ENCODE data around the gene UNC80.

UNC80 gene

DNA sequence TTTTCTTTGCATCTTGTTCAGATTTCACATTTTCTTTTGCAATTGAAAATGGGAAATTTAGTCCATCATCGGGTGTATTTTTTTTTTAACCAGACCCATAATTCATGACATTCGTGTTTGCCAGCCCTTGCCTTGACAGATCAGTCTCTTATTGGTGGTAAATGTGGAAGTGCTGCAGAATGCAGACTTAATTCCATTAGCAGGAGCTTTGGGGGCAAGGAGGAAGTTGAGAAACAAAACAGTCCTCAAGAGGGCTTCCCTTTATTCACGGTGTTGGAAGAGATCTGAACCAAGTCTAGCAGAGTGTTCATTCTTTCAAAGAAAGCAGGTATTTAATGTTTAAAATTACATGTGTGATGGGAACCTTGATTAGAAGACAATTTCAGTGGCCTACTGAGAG lies 214.2 kb downstream of the UNC80 start:
- H3K27me3 ChIP-seq (ENCODE audit: insufficient read depth, poor library complexity, severe bottlenecking), result no peaks in the 10 kb centered on the region
- H3K9me3 ChIP-seq (ENCODE audit: severe bottlenecking), result no peaks in the 10 kb centered on the region
- DNase-seq (ENCODE audit: low spot score) (no peak), ATAC-seq (ENCODE audit: low read depth) (no peak)
- H3K27ac ChIP-seq (ENCODE audit: poor library complexity, severe bottlenecking), result no peak overlapping the region
- no peaks in the 10 kb centered on the region for H3K4me1 ChIP-seq (ENCODE audit: insufficient read depth, poor library complexity, severe bottlenecking)
- H3K4me3 ChIP-seq (ENCODE audit: severe bottlenecking), result no peak overlapping the region
- TF ChIP-seq, protein P1, sequence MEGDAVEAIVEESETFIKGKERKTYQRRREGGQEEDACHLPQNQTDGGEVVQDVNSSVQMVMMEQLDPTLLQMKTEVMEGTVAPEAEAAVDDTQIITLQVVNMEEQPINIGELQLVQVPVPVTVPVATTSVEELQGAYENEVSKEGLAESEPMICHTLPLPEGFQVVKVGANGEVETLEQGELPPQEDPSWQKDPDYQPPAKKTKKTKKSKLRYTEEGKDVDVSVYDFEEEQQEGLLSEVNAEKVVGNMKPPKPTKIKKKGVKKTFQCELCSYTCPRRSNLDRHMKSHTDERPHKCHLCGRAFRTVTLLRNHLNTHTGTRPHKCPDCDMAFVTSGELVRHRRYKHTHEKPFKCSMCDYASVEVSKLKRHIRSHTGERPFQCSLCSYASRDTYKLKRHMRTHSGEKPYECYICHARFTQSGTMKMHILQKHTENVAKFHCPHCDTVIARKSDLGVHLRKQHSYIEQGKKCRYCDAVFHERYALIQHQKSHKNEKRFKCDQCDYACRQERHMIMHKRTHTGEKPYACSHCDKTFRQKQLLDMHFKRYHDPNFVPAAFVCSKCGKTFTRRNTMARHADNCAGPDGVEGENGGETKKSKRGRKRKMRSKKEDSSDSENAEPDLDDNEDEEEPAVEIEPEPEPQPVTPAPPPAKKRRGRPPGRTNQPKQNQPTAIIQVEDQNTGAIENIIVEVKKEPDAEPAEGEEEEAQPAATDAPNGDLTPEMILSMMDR (IDR thresholded peaks at IDR 0.05; ENCODE audit: poor library complexity, severe bottlenecking), result no peak
- H3K36me3 ChIP-seq (ENCODE audit: low read depth), result no peaks in the 10 kb centered on the region

DNA sequence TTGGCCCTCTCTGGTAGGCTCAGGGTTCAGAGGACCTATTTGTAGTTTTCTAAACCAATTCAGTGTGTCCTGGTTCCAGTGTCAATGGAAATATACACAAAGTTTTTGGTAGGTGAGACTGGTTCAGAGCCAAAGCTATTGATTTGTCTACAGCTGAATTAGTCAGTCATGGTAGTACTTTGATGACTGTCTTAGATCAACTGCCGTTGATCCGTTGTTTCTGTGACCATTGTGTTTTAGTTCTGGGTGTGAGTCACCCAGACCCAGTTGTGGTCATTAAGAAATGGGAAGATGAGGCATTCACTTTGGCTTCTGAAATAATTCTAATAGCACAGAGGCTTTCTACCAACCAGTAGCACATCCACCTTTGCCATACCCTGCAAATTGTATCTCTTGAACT lies 214.8 kb downstream of the UNC80 start:
- Histone ChIP-seq H3K9me3 (ENCODE audit: severe bottlenecking) (no peaks in the 10 kb centered on the region), H3K27me3 (ENCODE audit: insufficient read depth, poor library complexity, severe bottlenecking) (no peaks in the 10 kb centered on the region), H3K4me3 (ENCODE audit: severe bottlenecking) (no peak overlapping the region), H3K36me3 (ENCODE audit: low read depth) (no peaks in the 10 kb centered on the region), H3K27ac (ENCODE audit: poor library complexity, severe bottlenecking) (no peak overlapping the region), H3K4me1 (ENCODE audit: insufficient read depth, poor library complexity, severe bottlenecking) (no peaks in the 10 kb centered on the region)
- TF ChIP-seq, protein P1 (IDR thresholded peaks at IDR 0.05; ENCODE audit: poor library complexity, severe bottlenecking), result no peak
- no peak for DNase-seq (ENCODE audit: low spot score)
- no peak for ATAC-seq (ENCODE audit: low read depth)

DNA sequence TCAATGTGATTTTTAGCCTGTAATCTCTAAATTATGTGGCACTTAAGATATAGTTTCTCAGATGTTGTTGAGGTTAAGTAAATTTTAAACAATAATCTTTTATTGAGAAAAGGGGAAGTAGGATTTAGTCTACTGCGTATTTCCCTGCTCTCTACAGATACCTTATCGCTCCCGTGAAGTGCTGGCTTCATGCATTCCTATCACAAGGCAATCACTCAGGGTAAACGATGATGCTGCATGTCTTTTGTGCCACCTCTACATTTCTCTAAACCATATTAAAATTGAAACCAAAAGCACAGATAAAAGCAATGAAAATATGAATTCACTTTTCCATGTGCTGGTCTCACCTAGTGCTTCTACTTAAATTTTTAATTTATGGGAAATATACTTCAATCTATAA lies 216.4 kb downstream of the UNC80 start:
- no peak for ATAC-seq (ENCODE audit: low read depth)

DNA sequence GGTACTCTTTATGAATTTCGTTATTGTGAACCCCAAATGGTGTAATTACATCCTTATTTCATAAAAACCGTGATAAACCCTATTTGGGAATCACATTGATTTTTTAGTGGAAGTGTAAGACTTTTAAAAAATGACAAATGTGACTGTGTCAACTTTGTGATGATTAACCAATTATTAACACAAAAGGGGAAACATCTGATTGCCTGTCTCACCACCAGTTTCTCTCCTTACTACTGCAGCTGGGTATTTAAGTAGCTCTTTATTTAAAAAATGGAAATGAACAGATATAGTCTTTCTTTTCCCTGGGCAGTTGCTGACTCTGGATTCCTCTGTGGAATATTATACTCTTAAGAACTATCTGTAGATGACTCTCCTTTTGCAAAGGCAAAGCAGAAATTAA lies 219.2 kb downstream of the UNC80 start:
- TF ChIP-seq, protein P1 (IDR thresholded peaks at IDR 0.05; ENCODE audit: poor library complexity, severe bottlenecking), result no peak
- DNase-seq (ENCODE audit: low spot score), result no peak
- no peak for ATAC-seq (ENCODE audit: low read depth)
- Histone ChIP-seq H3K27me3 (ENCODE audit: insufficient read depth, poor library complexity, severe bottlenecking) (no peaks in the 10 kb centered on the region), H3K4me1 (ENCODE audit: insufficient read depth, poor library complexity, severe bottlenecking) (no peaks in the 10 kb centered on the region), H3K27ac (ENCODE audit: poor library complexity, severe bottlenecking) (no peak overlapping the region), H3K36me3 (ENCODE audit: low read depth) (no peaks in the 10 kb centered on the region), H3K9me3 (ENCODE audit: severe bottlenecking) (no peaks in the 10 kb centered on the region), H3K4me3 (ENCODE audit: severe bottlenecking) (no peak overlapping the region)

More for the DNA sequence above, 216.4 kb downstream of the UNC80 start:
- Histone ChIP-seq H3K36me3 (ENCODE audit: low read depth) (no peaks in the 10 kb centered on the region), H3K27ac (ENCODE audit: poor library complexity, severe bottlenecking) (no peak overlapping the region), H3K4me3 (ENCODE audit: severe bottlenecking) (no peak overlapping the region), H3K27me3 (ENCODE audit: insufficient read depth, poor library complexity, severe bottlenecking) (no peaks in the 10 kb centered on the region), H3K4me1 (ENCODE audit: insufficient read depth, poor library complexity, severe bottlenecking) (no peaks in the 10 kb centered on the region), H3K9me3 (ENCODE audit: severe bottlenecking) (no peaks in the 10 kb centered on the region)
- DNase-seq (ENCODE audit: low spot score), result no peak
- TF ChIP-seq, protein P1 (IDR thresholded peaks at IDR 0.05; ENCODE audit: poor library complexity, severe bottlenecking), result no peak

DNA sequence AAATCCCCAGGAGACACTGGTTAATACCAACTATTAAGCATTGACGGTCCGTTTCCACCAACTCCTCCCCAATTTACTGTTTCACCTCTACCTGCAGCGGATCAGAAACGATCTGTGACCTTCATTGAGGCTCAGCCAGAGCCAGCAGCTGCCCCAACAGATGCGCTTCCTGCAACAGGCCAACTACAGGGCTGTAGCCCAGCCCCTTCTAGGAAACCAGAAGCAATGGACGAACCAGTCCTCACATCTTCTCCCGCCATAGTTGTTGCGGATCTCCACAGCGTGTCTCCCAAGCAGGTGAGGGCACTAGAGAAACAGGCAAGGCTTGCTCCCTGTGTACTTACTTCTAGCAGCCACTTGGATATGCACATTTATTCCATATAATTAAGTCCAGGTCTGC lies 222.3 kb downstream of the UNC80 start:
- DNase-seq (ENCODE audit: low spot score) (no peak), ATAC-seq (ENCODE audit: low read depth) (no peak)
- Histone ChIP-seq H3K4me1 (ENCODE audit: insufficient read depth, poor library complexity, severe bottlenecking) (no peaks in the 10 kb centered on the region), H3K36me3 (ENCODE audit: low read depth) (no peaks in the 10 kb centered on the region), H3K4me3 (ENCODE audit: severe bottlenecking) (no peak overlapping the region), H3K27me3 (ENCODE audit: insufficient read depth, poor library complexity, severe bottlenecking) (no peaks in the 10 kb centered on the region), H3K9me3 (ENCODE audit: severe bottlenecking) (no peaks in the 10 kb centered on the region), H3K27ac (ENCODE audit: poor library complexity, severe bottlenecking) (no peak overlapping the region)
- TF ChIP-seq, protein P1 (IDR thresholded peaks at IDR 0.05; ENCODE audit: poor library complexity, severe bottlenecking), result no peak
